Dermis microvascular lymphatic vessel endothelial cell (primary cell): ENCODE data around the gene SCGB1C1. TPM values are rescaled to one million over a fixed set of nuclear protein-coding genes. Genes with fewer than 3 reads are reported as not detected.
"Not testable (repeated sequence)": the region's sequence is repeated elsewhere in the genome, so short reads cannot be mapped to it uniquely, and the experiment has no call there.

Experiments
- DNase-seq, 2 donors: peaks; one replicate each; pipeline versions ENCODE4 v3.0.0 to v3.0.0-alpha.2; 2010; ENCODE audit warnings: low read depth in 2 of 2
- total RNA-seq: library from RNA; depleted of rRNA; stranded (reverse); fragments of >200 nt; gene quantifications from 2 replicates; pipeline ENCODE4 v1.2.1, GENCODE V29; 2014

SCGB1C1 gene
- not detected in 2 replicates for total RNA-seq

- not testable (repeated sequence) for DNase-seq
These were observed at the start of gene SCGB1C1 for GRCh38 chr11:192674-193128. Gene SCGB1C1, plus strand, starts transcription at chr11:193078. Its CDS starts 22 bp downstream, at chr11:193100.

DNA sequence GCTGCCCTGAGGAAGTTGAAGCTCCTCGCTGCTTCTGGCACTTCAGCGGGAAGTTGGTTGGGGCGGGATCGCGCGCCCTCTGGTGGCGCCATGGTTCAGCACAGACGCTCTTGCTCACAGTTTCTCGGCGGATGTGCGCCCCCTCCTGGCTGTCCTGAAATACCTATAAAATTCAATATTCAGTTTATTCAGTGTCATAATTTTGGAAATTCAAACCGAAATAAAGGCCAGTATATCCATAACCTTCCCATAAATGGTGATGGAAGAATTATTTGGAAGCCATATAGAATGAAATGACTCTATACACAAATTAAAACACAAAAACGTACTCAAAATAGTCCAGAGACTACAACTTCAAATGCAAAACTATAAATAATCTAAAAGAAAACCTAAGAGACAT lies 12.6 kb upstream of the SCGB1C1 start:
- not testable (repeated sequence) for DNase-seq

DNA sequence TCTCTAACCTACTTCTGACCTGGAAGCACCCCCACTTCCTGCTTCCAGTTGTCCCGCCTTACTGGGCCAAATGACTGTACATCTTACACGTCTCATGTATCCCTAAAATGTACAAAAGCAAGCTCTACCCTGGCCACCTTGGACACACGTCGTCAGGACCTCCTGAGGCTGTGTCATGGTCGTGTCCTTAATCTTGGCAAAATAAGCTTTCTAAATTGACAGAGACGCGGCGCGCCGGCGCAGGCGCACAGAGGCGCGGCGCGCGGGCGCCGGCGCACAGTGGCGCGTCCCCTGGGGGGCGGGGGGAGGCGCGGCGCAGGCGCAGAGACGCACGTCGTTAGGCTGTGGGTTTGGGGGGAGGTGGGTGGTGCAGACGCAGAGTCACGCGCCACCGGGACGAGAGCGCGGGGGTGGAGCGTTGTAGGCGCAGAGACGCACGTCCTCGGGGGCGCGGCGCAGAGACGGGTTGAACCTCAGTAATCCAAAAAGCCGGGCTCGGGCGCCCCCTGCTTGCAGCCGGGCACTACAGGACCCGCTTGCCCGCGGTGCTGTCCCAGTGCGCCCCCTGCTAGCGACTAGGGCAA lies 3.6 kb upstream of the SCGB1C1 start:
- DNase-seq, result peak in 1 of 2 donors; percentile 34

DNA sequence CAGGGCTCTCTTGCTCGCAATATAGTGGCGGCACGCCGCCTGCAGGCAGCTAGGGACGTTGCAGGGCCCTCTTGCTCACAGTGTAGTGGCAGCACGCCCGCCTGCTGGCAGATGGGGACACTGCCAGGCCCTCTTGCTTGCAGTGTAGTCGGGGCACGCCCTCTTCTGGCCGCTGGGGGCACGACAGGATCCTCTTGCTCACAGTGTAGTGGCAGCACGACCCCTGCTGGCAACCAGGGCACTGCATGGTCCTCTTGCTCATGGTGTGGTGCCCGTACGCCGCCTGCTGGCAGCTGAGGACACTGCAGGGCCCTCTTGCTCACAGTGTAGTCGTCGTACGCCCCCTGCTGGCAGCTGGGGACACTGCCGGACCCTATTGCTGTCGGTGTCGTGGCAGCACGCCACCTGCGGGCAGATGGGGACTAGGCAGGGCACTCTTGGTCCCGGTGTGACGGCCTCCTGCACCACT lies 3.0 kb upstream of the SCGB1C1 start:
- DNase-seq, result not testable (repeated sequence)

- not testable (repeated sequence) for DNase-seq
These were observed 2.3 kb upstream of the SCGB1C1 start for GRCh38 chr11:190546-190945.

GRCh38 chr11:191490-192478 lies 1.1 kb upstream of the SCGB1C1 start:
- DNase-seq, result not testable (repeated sequence)

GRCh38 chr11:193481-193880 lies 603 bp downstream of the SCGB1C1 start:
- DNase-seq, result not testable (repeated sequence)

- DNase-seq, result no peak
These were observed 4.2 kb downstream of the SCGB1C1 start for GRCh38 chr11:196786-197731.

GRCh38 chr11:197741-198235 lies 4.9 kb downstream of the SCGB1C1 start:
- no peak for DNase-seq

GRCh38 chr11:198236-198806 lies 5.4 kb downstream of the SCGB1C1 start:
- DNase-seq, result no peak

GRCh38 chr11:199004-199581 lies 6.2 kb downstream of the SCGB1C1 start:
- DNase-seq, result no peak

DNA sequence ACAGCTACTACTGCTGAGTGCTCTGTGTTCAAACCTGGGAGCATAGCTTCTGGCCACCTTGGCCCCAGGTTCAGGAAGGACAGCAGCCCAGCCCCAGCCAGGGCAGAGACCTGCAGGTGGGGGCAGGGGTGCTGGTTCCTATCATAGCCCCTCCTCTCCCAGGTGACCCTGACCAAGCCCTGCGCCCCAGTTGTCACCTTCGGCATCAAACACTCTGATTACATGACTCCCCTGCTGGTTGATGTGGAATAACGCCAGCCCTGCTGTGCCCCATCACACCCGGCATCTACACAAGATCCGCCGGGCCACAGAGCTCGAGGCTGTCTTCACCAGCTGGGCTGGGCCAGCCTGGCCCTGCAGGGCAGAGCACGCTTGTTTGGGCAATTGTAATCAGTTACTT lies 6.9 kb downstream of the SCGB1C1 start:
- no peak for DNase-seq

- DNase-seq, result no peak
These were observed 7.5 kb downstream of the SCGB1C1 start for GRCh38 chr11:200224-201003.

- DNase-seq, result no peak
These were observed 9.1 kb downstream of the SCGB1C1 start for GRCh38 chr11:201966-202365.

GRCh38 chr11:202490-202889 lies 9.6 kb downstream of the SCGB1C1 start:
- no peak for DNase-seq

- no peak for DNase-seq
These were observed 10.4 kb downstream of the SCGB1C1 start for GRCh38 chr11:203056-203944.

- no peak for DNase-seq
These were observed 11.2 kb downstream of the SCGB1C1 start for GRCh38 chr11:203945-204586.

- no peak for DNase-seq
These were observed 11.8 kb downstream of the SCGB1C1 start for GRCh38 chr11:204587-205109.
